Liver (tissue), 3 donors: ENCODE measurements around the gene RAB7A.

Experiments
- CTCF ChIP-seq: fragments of 150-350 bp; IDR thresholded peaks from 2 replicates; pipeline ENCODE4 v1.5.1; 2017; ENCODE audit warnings: improper control_type of control experiment, low read depth, low read length; ENCODE audit not compliant: missing input control
- GABPA ChIP-seq, 2 donors: IDR thresholded peaks in 1 of 2; conservative IDR thresholded peaks in 1 of 2; 2 replicates each; pipeline ENCODE4 v1.6.1; 2016; ENCODE audit warnings: antibody characterized with exemption in 2 of 2, mild to moderate bottlenecking in 1 of 2, moderate library complexity in 1 of 2
- HNF4A ChIP-seq, 2 donors: conservative IDR thresholded peaks; 2 replicates each; pipeline ENCODE4 v1.6.1; 2016; ENCODE audit warnings: antibody characterized with exemption in 2 of 2, mild to moderate bottlenecking in 2 of 2
- NR2F2 ChIP-seq: IDR thresholded peaks from 2 replicates; pipeline ENCODE4 v1.6.1; 2016; ENCODE audit warnings: antibody characterized with exemption
- RAD21 ChIP-seq, 2 donors: IDR thresholded peaks; 2 replicates each; pipeline ENCODE4 v1.6.1; 2016; ENCODE audit warnings: antibody characterized with exemption in 2 of 2, mild to moderate bottlenecking in 2 of 2
- REST ChIP-seq: IDR thresholded peaks from 2 replicates; pipeline ENCODE4 v1.6.1; 2016; ENCODE audit warnings: antibody characterized with exemption, mild to moderate bottlenecking
- RXRA ChIP-seq, 2 donors: IDR thresholded peaks; 2 replicates each; pipeline ENCODE4 v1.6.1; 2017 to 2018; ENCODE audit warnings: antibody characterized with exemption in 2 of 2, mild to moderate bottlenecking in 1 of 2
- YY1 ChIP-seq: IDR thresholded peaks from 2 replicates; pipeline ENCODE4 v1.6.1; 2016; ENCODE audit warnings: antibody characterized with exemption, mild to moderate bottlenecking
- donor health status: healthy.
- donor health status: healthy.

- TF ChIP-seq CTCF (no peak), RAD21 (IDR thresholded peaks at IDR 0.05) (no peak), NR2F2 (no peak), YY1 (no peak), RXRA (IDR thresholded peaks at IDR 0.05) (no peak), GABPA (IDR thresholded peaks at IDR 0.05 in 1 of 2, conservative IDR thresholded peaks at IDR 0.05 in 1 of 2) (no peak), REST (no peak), HNF4A (conservative IDR thresholded peaks at IDR 0.05) (no peak)
These were observed 34.1 kb downstream of the RAB7A start for GRCh38 chr3:128760042-128760441.
